ENCODE measurements around the gene FAM25G.

DNA sequence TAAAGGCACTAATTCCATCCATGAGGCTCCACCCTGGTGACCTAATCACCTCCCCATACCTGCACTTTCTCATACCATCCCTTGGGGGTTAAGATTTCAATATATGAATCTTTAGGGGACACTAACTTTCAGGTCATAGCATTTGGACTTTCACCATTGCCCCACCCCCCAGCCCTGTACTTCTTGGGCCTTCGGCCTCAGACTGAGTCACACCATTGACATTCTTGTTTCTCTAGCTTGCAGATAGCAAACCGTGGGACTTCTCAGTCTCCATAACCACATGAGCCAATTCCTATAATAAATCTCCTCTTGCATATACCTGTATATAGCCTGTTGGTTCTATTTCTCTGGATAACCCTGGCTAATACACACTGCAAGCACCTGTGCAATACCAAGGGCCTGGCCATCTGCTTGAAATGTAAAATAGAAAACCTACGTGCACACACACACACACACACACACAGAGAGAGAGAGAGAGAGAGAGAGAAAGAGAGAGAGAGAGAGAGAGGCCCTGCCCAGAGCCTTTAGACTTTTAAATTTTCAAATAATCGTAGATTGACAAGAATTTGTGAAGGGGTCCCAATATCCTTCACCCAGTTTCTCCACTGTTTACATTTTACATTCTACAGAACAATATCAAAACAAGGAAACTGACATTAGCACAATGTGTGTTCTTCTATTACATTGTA lies 32.9 kb downstream of the FAM25G start:
- TF ChIP-seq, protein P1, sequence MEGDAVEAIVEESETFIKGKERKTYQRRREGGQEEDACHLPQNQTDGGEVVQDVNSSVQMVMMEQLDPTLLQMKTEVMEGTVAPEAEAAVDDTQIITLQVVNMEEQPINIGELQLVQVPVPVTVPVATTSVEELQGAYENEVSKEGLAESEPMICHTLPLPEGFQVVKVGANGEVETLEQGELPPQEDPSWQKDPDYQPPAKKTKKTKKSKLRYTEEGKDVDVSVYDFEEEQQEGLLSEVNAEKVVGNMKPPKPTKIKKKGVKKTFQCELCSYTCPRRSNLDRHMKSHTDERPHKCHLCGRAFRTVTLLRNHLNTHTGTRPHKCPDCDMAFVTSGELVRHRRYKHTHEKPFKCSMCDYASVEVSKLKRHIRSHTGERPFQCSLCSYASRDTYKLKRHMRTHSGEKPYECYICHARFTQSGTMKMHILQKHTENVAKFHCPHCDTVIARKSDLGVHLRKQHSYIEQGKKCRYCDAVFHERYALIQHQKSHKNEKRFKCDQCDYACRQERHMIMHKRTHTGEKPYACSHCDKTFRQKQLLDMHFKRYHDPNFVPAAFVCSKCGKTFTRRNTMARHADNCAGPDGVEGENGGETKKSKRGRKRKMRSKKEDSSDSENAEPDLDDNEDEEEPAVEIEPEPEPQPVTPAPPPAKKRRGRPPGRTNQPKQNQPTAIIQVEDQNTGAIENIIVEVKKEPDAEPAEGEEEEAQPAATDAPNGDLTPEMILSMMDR (conservative IDR thresholded peaks at IDR 0.05; ENCODE audit: low read length): no peak
- TF ChIP-seq EZH2phosphoT487 (IDR thresholded peaks at IDR 0.05; ENCODE audit: borderline replicate concordance, low read depth, low read length): no peak
